IPS-18a (cell line): Measurements from ENCODE around the gene PPARD.

Experiments used
- H3K27ac ChIP-seq: one replicate; pipeline ENCODE4 v1.5.1; 2013; ENCODE audit warnings: low read length
- H3K27me3 ChIP-seq: one replicate; pipeline ENCODE4 v1.6.1; 2013; ENCODE audit warnings: mild to moderate bottlenecking, low read length; ENCODE audit not compliant: control insufficient read depth, insufficient read depth
- H3K36me3 ChIP-seq: one replicate; pipeline ENCODE4 v1.6.1; 2013; ENCODE audit warnings: low read depth, low read length; ENCODE audit not compliant: control insufficient read depth
- H3K4me1 ChIP-seq: one replicate; pipeline ENCODE4 v1.6.1; 2013; ENCODE audit warnings: low read depth, low read length; ENCODE audit not compliant: control insufficient read depth
- H3K4me3 ChIP-seq: one replicate; pipeline ENCODE4 v1.5.1; 2013; ENCODE audit warnings: low read length
- H3K9ac ChIP-seq: one replicate; pipeline ENCODE4 v1.6.1; 2013; ENCODE audit warnings: mild to moderate bottlenecking, low read length, moderate library complexity
- H3K9me3 ChIP-seq: one replicate; pipeline ENCODE4 v1.6.1; 2013; ENCODE audit warnings: low read depth, low read length; ENCODE audit not compliant: control insufficient read depth

PPARD gene

DNA sequence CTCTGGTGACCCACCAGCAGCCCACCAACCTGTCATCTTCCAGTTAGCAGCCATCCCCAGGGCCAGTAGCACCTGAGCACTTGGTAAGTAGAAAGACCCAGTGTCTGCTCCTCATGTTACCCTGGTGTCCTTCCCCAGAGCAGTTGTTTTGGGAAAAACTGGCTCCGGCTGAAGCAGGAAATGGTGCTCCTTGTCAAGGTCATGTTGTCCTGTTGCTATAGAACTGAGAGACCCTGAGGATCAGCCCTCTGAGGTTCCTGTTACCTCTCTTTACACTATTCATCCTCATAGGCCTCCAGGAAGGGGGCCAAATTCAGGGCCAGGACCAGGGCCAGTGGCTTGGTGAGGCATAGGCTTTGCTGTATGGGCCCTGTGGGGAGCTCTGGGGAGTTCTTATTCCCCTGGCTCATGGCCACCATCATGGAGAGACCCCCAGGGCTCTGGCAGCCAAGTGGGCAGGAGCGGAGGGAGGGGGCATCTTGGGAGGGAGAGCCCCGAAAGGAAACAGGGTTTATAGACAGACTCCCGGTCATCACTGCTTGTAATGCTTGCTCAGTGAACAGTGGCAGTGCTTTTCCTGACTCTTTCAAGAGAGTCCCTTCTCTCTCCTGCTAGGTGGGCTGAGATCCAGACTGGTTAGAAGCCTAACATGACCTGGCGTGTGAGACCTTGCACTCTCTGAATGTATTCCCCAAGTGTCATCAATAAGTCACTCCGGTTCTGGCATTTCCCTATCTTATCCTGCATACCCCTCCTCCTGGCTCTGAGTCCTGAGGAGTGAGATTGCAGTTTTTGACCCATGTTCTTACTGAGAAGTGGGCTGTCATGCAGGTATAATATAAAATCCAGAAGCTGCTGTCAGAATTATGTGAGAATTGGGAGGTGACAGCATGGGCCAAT, 50.7 kb downstream of the PPARD start:
- Histone ChIP-seq H3K4me3 (no peak overlapping the region), H3K9ac (no peak overlapping the region), H3K27me3 (no peaks in the 10 kb centered on the region), H3K36me3 (no peaks in the 10 kb centered on the region), H3K9me3 (no peaks in the 10 kb centered on the region), H3K27ac (no peak overlapping the region), H3K4me1 (peaks cover 13% of the 10 kb centered on the region)

DNA sequence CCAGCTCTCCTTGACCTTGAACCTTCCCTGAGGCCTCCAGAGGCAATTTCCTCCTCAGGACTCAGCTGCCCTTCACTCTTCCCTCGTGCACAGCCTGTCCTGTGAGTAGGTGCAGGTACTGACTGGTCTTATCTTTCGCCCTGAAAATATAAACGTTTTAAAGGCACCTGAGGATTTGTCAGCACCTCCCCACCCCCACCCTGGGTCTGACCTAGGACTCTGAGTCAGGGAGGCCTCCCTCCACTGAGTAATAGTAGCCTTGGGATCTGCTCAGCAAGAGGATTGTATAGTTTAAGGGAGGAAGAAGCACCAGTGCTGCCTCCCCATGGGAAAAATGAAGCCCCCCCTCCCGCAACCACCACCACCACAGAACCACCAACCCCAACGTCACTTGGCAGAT, 54.6 kb downstream of the PPARD start:
- no peaks in the 10 kb centered on the region for H3K9me3 ChIP-seq
- no peak overlapping the region for H3K9ac ChIP-seq
- no peaks in the 10 kb centered on the region for H3K27me3 ChIP-seq
- no peak overlapping the region for H3K27ac ChIP-seq
- H3K4me1 ChIP-seq: peaks cover 16% of the 10 kb centered on the region
- no peaks in the 10 kb centered on the region for H3K36me3 ChIP-seq
- no peak overlapping the region for H3K4me3 ChIP-seq

DNA sequence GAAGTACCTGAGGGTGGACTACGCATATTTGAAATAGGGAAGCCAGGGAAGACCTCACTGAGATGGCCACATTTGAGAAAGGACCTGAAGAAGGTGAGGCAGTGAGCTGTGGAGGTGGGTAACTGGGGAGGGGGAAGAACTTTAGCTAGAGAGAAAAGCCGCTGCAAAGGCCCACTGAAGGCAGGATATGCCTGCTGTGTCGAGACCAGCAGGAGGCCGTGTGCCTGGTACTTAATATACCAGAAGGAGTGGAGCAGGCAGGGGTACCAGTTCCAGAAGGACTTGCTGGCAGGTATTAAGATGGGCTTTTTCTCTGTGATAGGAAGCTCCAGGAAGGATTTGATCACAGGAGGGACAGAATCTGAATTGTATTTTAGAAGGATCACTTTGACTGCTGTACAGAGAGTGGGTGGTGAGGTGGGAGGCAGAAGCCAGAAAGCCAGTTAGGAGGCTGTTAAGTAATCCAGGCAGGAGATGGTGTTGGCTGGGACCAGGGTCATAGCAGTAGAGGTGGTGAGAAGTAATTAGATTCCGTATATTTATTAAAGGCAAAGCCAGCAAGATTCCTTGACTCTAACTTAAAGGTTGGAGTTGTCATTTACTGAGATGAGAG, 55.6 kb downstream of the PPARD start:
- no peaks in the 10 kb centered on the region for H3K36me3 ChIP-seq
- H3K9me3 ChIP-seq: no peaks in the 10 kb centered on the region
- no peak overlapping the region for H3K9ac ChIP-seq
- H3K4me1 ChIP-seq: peaks cover 16% of the 10 kb centered on the region
- no peaks in the 10 kb centered on the region for H3K27me3 ChIP-seq
- no peak overlapping the region for H3K4me3 ChIP-seq
- H3K27ac ChIP-seq: no peak overlapping the region

- Histone ChIP-seq H3K36me3 (no peaks in the 10 kb centered on the region), H3K9me3 (no peaks in the 10 kb centered on the region), H3K4me3 (no peak overlapping the region), H3K4me1 (peaks cover 16% of the 10 kb centered on the region), H3K27me3 (no peaks in the 10 kb centered on the region), H3K9ac (no peak overlapping the region), H3K27ac (no peak overlapping the region)
Observed at GRCh38 chr6:35398526-35398925, 56.2 kb downstream of the PPARD start.

DNA sequence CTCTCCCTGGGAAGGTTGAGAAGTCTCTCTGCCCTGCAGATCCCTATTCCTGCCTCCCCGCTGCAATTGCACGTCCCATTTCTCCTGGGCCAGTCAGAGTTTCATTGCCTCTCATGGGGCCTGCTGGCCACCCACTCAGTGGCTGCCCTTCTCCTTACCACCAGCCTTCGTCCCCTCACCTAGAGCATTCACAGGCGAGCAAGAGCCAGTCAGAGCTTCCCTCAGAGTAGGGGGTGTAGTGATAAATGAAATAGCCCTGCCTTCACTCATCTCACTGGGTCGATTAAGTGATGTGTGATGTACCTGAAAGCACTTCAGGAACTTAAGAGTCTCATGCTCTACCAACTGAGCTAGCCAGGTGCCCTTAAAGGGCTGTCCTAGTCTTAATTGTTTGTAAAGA, 57.8 kb downstream of the PPARD start:
- no peaks in the 10 kb centered on the region for H3K36me3 ChIP-seq
- H3K9ac ChIP-seq: no peak overlapping the region
- no peak overlapping the region for H3K4me3 ChIP-seq
- no peak overlapping the region for H3K27ac ChIP-seq
- H3K9me3 ChIP-seq: no peaks in the 10 kb centered on the region
- H3K27me3 ChIP-seq: no peaks in the 10 kb centered on the region
- H3K4me1 ChIP-seq: peaks cover 16% of the 10 kb centered on the region

- Histone ChIP-seq H3K36me3 (no peaks in the 10 kb centered on the region), H3K27ac (no peak overlapping the region), H3K9me3 (no peaks in the 10 kb centered on the region), H3K27me3 (no peaks in the 10 kb centered on the region), H3K4me3 (no peak overlapping the region), H3K4me1 (peaks cover 16% of the 10 kb centered on the region), H3K9ac (no peak overlapping the region)
Observed at GRCh38 chr6:35400901-35401311, 58.5 kb downstream of the PPARD start.

- Histone ChIP-seq H3K27ac (no peak overlapping the region), H3K27me3 (no peaks in the 10 kb centered on the region), H3K9ac (no peak overlapping the region), H3K36me3 (no peaks in the 10 kb centered on the region), H3K4me1 (peaks cover 16% of the 10 kb centered on the region), H3K9me3 (no peaks in the 10 kb centered on the region), H3K4me3 (no peak overlapping the region)
Observed at GRCh38 chr6:35401514-35401913, 59.2 kb downstream of the PPARD start.

DNA sequence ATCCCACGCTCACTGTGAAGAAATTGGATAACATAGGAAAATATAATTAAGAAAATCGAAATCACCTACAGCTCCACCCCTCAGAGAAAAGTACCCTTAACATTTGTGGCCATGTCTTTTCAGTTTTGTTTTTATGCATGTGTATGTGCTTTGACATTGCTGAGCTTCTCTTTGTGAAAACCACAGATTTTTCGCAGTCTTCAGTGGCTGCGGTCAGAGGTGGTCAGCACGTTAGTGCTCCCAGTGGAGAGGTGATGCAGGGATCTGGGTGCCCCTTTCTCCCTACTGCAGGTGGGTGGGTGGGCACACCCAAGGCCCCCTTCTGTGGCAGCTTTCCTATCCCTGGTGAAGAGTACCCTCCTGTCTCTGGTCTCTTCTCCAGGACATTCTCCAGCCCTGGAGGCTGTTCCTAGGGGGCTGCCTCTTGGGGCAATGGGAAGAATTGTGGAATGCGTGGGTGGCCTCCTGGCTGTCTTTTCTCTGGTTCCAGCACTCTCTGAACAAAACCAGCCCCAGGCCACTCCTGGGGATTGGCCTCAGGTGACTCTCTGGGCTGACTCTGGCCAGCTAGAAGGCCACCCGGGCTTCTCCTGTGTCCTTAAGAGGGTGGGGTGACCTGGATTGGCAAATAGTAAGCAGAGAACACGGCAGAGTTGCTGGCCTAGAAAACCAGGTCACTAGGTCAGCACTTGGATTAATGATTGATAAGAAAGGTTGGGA, 59.9 kb downstream of the PPARD start:
- Histone ChIP-seq H3K4me3 (no peak overlapping the region), H3K9ac (no peak overlapping the region), H3K36me3 (no peaks in the 10 kb centered on the region), H3K9me3 (no peaks in the 10 kb centered on the region), H3K27ac (no peak overlapping the region), H3K4me1 (peaks cover 10% of the 10 kb centered on the region), H3K27me3 (no peaks in the 10 kb centered on the region)

- Histone ChIP-seq H3K4me1 (peaks cover 5% of the 10 kb centered on the region), H3K36me3 (no peaks in the 10 kb centered on the region), H3K27ac (no peak overlapping the region)
Observed at GRCh38 chr6:35402856-35403191, 60.5 kb downstream of the PPARD start.

GRCh38 chr6:35403544-35404442, 61.4 kb downstream of the PPARD start:
- no peaks in the 10 kb centered on the region for H3K4me1 ChIP-seq
- H3K9ac ChIP-seq: no peak overlapping the region
- no peak overlapping the region for H3K4me3 ChIP-seq
- H3K9me3 ChIP-seq: no peaks in the 10 kb centered on the region
- no peak overlapping the region for H3K27ac ChIP-seq
- H3K36me3 ChIP-seq: no peaks in the 10 kb centered on the region
- H3K27me3 ChIP-seq: no peaks in the 10 kb centered on the region

More at GRCh38 chr6:35402856-35403191, 60.5 kb downstream of the PPARD start:
- Histone ChIP-seq H3K4me3 (no peak overlapping the region), H3K9me3 (no peaks in the 10 kb centered on the region), H3K9ac (no peak overlapping the region), H3K27me3 (no peaks in the 10 kb centered on the region)
